Astrocyte (in vitro differentiated cells and primary cell): Measurements from ENCODE around the gene NEURL4.

ENCODE experiments used
- EZH2 ChIP-seq: IDR thresholded peaks from 2 replicates; pipeline ENCODE4 v1.6.1; 2012; ENCODE audit warnings: mild to moderate bottlenecking, low read length, inconsistent platforms; ENCODE audit not compliant: insufficient read depth
- TF ChIP-seq, protein P1 (sequence below): IDR thresholded peaks from 2 replicates; pipeline ENCODE4 v1.5.1; 2011; ENCODE audit warnings: low read depth, mild to moderate bottlenecking, inconsistent platforms, low read length, moderate library complexity; ENCODE audit not compliant: insufficient read depth

DNA sequence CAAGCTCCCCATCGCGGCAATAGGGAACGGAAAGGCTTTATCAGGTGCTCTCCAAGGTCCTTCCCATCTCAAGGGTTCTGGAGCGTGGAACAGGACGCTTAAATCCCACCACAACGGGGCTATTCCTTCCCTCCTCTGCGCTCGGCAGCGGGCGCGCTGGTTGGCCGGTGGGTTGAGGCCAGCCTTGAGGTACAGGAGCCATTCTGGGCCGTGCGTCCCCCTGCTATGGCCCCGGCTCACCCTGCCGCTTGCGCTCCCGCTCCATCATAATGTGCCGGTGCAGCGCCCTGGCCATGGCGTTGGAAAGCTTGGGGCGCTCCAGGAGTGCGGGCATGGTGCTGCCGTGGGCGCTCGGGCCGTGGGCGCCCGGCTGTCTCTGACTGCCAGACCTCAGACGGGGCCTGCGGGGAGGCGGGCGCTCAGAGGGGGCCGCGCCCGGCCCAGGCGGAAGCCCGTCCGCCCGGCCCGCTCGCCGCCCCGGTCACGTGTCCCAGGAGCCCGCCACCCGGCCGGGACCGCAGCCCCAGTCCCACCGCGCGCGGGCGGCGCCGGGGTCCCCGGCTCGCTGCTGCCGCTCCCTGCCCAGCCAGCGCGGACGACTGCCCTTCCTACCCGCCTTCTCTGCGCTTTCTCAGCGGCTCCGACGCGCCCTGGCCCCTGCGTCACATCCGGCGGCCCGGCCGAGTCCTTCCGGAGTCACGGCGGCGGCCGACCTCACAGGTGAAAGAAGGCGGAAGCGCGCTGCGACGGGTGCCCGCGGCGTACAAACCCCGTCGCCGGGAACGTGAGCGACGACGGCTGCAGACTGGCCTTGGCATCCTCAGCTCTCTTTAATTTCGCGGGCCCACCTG, 14.2 kb downstream of the NEURL4 start, which contains the start of gene GPS2:
- TF ChIP-seq, protein P1, sequence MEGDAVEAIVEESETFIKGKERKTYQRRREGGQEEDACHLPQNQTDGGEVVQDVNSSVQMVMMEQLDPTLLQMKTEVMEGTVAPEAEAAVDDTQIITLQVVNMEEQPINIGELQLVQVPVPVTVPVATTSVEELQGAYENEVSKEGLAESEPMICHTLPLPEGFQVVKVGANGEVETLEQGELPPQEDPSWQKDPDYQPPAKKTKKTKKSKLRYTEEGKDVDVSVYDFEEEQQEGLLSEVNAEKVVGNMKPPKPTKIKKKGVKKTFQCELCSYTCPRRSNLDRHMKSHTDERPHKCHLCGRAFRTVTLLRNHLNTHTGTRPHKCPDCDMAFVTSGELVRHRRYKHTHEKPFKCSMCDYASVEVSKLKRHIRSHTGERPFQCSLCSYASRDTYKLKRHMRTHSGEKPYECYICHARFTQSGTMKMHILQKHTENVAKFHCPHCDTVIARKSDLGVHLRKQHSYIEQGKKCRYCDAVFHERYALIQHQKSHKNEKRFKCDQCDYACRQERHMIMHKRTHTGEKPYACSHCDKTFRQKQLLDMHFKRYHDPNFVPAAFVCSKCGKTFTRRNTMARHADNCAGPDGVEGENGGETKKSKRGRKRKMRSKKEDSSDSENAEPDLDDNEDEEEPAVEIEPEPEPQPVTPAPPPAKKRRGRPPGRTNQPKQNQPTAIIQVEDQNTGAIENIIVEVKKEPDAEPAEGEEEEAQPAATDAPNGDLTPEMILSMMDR: no peak
- TF ChIP-seq EZH2: no peak
